RPMI8226 (cell line): ENCODE data around the gene ZBTB39.
"Not testable (repeated sequence)": the region's sequence is repeated elsewhere in the genome, so short reads cannot be mapped to it uniquely, and the experiment has no call there.

Experiments used
- DNase-seq: peaks from one replicate; pipeline ENCODE4 v3.0.0-alpha.2; 2015

ZBTB39 gene

GRCh38 chr12:56999456-56999855, 6.9 kb downstream of the ZBTB39 start:
- no peak for DNase-seq

- DNase-seq: no peak
Measured at GRCh38 chr12:56998981-56999380, 7.4 kb downstream of the ZBTB39 start.

GRCh38 chr12:56998316-56998715, 8.0 kb downstream of the ZBTB39 start:
- no peak for DNase-seq

GRCh38 chr12:56996793-56997545, 9.4 kb downstream of the ZBTB39 start:
- DNase-seq: no peak

- no peak for DNase-seq
Measured at GRCh38 chr12:56995930-56996496, 10.3 kb downstream of the ZBTB39 start.

GRCh38 chr12:56995201-56995929, 11.0 kb downstream of the ZBTB39 start:
- DNase-seq: no peak

GRCh38 chr12:56994231-56994746, 12.1 kb downstream of the ZBTB39 start:
- no peak for DNase-seq

- DNase-seq: no peak
Measured at GRCh38 chr12:56993346-56993745, 13.0 kb downstream of the ZBTB39 start.

- peak; percentile 93 for DNase-seq
Measured at GRCh38 chr12:56991319-56992246, 14.8 kb downstream of the ZBTB39 start.

- peak; percentile 46 for DNase-seq
Measured at GRCh38 chr12:56990648-56991318, 15.6 kb downstream of the ZBTB39 start.

GRCh38 chr12:56989861-56990610, 16.3 kb downstream of the ZBTB39 start:
- DNase-seq: no peak

GRCh38 chr12:56988207-56988739, 18.1 kb downstream of the ZBTB39 start:
- DNase-seq: no peak

- DNase-seq: peak; percentile 76
Measured at GRCh38 chr12:56987551-56988053, 18.7 kb downstream of the ZBTB39 start.

- DNase-seq: no peak
Measured at GRCh38 chr12:56987011-56987410, 19.3 kb downstream of the ZBTB39 start.

- DNase-seq: peak; percentile 61
Measured at GRCh38 chr12:56985714-56986113, 20.6 kb downstream of the ZBTB39 start.

- no peak for DNase-seq
Measured at GRCh38 chr12:56983386-56983785, 23.0 kb downstream of the ZBTB39 start.

GRCh38 chr12:56982578-56983236, 23.6 kb downstream of the ZBTB39 start:
- DNase-seq: not testable (repeated sequence)

- no peak for DNase-seq
Measured at GRCh38 chr12:56980941-56981530, 25.3 kb downstream of the ZBTB39 start.

GRCh38 chr12:56980268-56980667, 26.1 kb downstream of the ZBTB39 start:
- DNase-seq: no peak

- no peak for DNase-seq
Measured at GRCh38 chr12:56979628-56980027, 26.7 kb downstream of the ZBTB39 start.
